Measurements from ENCODE around the gene STC2. TPM values are rescaled to one million over a fixed set of nuclear protein-coding genes. Genes with fewer than 3 reads are reported as not detected.

STC2 gene
- total RNA-seq, 2 experiments from 2014 or later: not detected

DNA sequence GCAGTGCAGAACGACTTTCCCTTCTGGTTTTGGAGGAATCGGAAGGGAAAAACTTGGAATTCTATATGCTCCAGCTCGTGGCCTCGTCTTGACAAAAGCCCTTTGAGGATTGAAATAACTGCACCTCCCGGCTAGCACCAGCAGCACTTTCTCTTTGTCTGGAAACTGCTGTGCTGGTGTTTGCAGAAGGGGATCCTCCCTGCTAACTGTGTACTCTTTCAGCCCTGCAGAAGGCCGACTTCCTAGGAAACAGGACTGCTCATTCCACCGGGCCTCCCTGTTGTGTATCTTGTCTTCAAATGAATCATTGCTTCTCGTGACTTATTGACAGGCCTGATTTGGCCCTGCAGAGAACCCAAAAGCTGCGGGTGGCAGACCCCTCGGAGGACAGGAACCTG lies 23.6 kb downstream of the STC2 start:
- H3K4me1 ChIP-seq (ENCODE audit: insufficient read depth, low read length, poor library complexity, severe bottlenecking): no peaks in the 10 kb centered on the region
- H3K27ac ChIP-seq (ENCODE audit: low read depth, low read length, poor library complexity, severe bottlenecking): no peak overlapping the region
- no peak overlapping the region for H3K4me3 ChIP-seq (ENCODE audit: low read depth, low read length, poor library complexity, severe bottlenecking)
- no peaks in the 10 kb centered on the region for H4K20me1 ChIP-seq (ENCODE audit: insufficient read depth, low read length)
- ChIA-PET POLR2A (interaction anchor here (0.6 kb wide), 1 partner anchor 13 kb away, joined by 3 read pairs; no protein-coding TSS in a partner anchor), CTCF (ENCODE audit: unreplicated experiment) (no interaction called here)
- no peak overlapping the region for H2AFZ ChIP-seq (ENCODE audit: low read length)
- no peak for TF ChIP-seq EZH2phosphoT487 (IDR thresholded peaks at IDR 0.05; ENCODE audit: borderline replicate concordance, low read depth, low read length)
- TF ChIP-seq, protein P1, sequence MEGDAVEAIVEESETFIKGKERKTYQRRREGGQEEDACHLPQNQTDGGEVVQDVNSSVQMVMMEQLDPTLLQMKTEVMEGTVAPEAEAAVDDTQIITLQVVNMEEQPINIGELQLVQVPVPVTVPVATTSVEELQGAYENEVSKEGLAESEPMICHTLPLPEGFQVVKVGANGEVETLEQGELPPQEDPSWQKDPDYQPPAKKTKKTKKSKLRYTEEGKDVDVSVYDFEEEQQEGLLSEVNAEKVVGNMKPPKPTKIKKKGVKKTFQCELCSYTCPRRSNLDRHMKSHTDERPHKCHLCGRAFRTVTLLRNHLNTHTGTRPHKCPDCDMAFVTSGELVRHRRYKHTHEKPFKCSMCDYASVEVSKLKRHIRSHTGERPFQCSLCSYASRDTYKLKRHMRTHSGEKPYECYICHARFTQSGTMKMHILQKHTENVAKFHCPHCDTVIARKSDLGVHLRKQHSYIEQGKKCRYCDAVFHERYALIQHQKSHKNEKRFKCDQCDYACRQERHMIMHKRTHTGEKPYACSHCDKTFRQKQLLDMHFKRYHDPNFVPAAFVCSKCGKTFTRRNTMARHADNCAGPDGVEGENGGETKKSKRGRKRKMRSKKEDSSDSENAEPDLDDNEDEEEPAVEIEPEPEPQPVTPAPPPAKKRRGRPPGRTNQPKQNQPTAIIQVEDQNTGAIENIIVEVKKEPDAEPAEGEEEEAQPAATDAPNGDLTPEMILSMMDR (conservative IDR thresholded peaks at IDR 0.05; ENCODE audit: low read length): no peak
- no peak for DNase-seq (ENCODE audit: low spot score)
- no peaks in the 10 kb centered on the region for H3K36me3 ChIP-seq (ENCODE audit: insufficient read depth, low read length)
- no peaks in the 10 kb centered on the region for H3K9me3 ChIP-seq (ENCODE audit: low read length)
- H3K79me2 ChIP-seq (ENCODE audit: insufficient read depth, low read depth, low read length): no peaks in the 10 kb centered on the region
- intact Hi-C loops (cut with micrococcal nuclease; ENCODE audit: unreplicated experiment): no loop called here
- BruUV-seq (replicated peaks): no TSS peak
- H3K4me2 ChIP-seq (ENCODE audit: low read length): no peak overlapping the region
- H3K9me2 ChIP-seq (ENCODE audit: insufficient read depth, low read length): no peaks in the 10 kb centered on the region

DNA sequence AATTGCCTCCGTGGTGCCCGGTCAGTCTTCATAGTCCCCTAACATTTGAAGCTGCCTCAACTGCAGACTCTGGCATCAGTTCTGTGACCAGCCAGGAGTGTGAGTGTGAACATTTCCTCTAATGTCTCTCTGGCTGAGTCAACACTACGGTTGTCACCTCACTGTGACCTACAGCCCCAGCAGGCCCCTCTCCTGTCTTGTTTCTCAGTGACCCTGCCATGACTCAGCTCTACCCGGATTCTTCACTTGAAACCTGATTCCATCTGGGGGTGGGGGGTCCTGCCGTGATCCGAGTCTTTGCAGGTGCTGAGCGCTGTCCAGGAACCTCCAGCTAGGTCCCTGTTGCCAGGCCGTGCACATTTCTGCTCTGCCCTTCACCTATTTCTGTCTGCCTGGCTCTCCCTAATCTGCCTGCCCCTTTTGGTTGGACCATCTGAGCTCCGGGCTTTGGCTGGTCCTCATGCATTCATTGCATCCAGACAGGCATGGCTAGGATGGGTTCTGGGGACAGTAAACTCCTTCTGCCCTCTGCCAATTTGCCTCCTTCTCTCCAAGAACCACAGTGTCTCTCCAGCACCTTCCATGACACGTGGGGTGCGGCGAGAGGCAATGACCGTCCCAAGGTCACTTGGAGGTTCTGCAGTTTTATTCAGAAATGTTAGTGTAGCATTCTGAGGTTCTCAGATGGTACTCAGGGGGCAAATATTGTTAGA lies 24.2 kb downstream of the STC2 start:
- Histone ChIP-seq H3K4me2 (ENCODE audit: low read length) (no peak overlapping the region), H3K36me3 (ENCODE audit: insufficient read depth, low read length) (no peaks in the 10 kb centered on the region), H4K20me1 (ENCODE audit: insufficient read depth, low read length) (no peaks in the 10 kb centered on the region), H3K4me1 (ENCODE audit: insufficient read depth, low read length, poor library complexity, severe bottlenecking) (no peaks in the 10 kb centered on the region), H3K27ac (ENCODE audit: low read depth, low read length, poor library complexity, severe bottlenecking) (no peak overlapping the region), H3K9me3 (ENCODE audit: low read length) (no peaks in the 10 kb centered on the region), H3K9me2 (ENCODE audit: insufficient read depth, low read length) (no peaks in the 10 kb centered on the region), H3K4me3 (ENCODE audit: low read depth, low read length, poor library complexity, severe bottlenecking) (no peak overlapping the region), H2AFZ (ENCODE audit: low read length) (no peak overlapping the region), H3K79me2 (ENCODE audit: insufficient read depth, low read depth, low read length) (no peaks in the 10 kb centered on the region)
- no TSS peak for BruUV-seq (replicated peaks)
- DNase-seq (ENCODE audit: low spot score): no peak
- ChIA-PET CTCF (ENCODE audit: unreplicated experiment) (interaction anchor here (0.6 kb wide), 1 partner anchor 109 kb away, joined by 4 read pairs; no protein-coding TSS in a partner anchor), POLR2A (no interaction called here)
- intact Hi-C loops (cut with micrococcal nuclease; ENCODE audit: unreplicated experiment): no loop called here
- TF ChIP-seq EZH2phosphoT487 (IDR thresholded peaks at IDR 0.05; ENCODE audit: borderline replicate concordance, low read depth, low read length): no peak
- TF ChIP-seq, protein P1 (conservative IDR thresholded peaks at IDR 0.05; ENCODE audit: low read length): no peak

DNA sequence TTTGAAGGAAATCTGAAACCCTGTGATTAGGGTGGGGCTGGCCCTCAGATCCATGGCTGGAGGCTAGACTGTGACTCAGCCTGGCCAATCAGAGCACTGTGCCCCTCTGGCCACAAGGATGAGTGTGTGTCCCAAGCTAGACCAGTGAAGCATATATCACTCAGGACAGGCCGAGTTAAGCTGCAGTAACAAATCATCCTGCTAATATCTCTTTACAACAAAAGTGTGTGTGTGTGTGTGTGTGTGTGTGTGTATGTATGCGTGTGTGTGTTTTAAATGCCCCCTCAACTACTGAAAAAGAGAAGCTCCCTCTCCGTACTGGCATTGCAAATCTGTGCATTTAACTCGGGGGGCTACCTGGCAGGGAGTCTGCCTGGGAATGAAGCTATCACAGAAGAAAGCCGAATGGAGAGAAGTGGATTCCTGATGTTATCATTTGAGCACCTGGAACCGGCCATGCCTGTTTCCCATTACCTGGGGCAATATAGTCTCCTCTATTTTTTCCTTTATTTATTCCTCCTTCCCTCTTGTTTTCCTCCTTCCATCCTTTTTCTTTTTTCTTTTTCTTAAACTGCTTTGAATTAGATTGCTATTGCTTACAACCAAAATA lies 25.6 kb downstream of the STC2 start:
- TF ChIP-seq, protein P1 (conservative IDR thresholded peaks at IDR 0.05; ENCODE audit: low read length): no peak
- no TSS peak for BruUV-seq (replicated peaks)
- DNase-seq (ENCODE audit: low spot score): no peak
- H3K9me3 ChIP-seq (ENCODE audit: low read length): no peaks in the 10 kb centered on the region
- H3K9me2 ChIP-seq (ENCODE audit: insufficient read depth, low read length): no peaks in the 10 kb centered on the region
- H3K4me1 ChIP-seq (ENCODE audit: insufficient read depth, low read length, poor library complexity, severe bottlenecking): no peaks in the 10 kb centered on the region
- H4K20me1 ChIP-seq (ENCODE audit: insufficient read depth, low read length): no peaks in the 10 kb centered on the region
- ChIA-PET CTCF (ENCODE audit: unreplicated experiment) (interaction anchor here (0.5 kb wide), 1 partner anchor 322 kb away, joined by 3 read pairs; no protein-coding TSS in a partner anchor), POLR2A (interaction anchor here (1.2 kb wide), 1 partner anchor 27 kb away, joined by 3 read pairs; no protein-coding TSS in a partner anchor)
- intact Hi-C loops (cut with micrococcal nuclease; ENCODE audit: unreplicated experiment): no loop called here
- H3K4me2 ChIP-seq (ENCODE audit: low read length): no peak overlapping the region
- H3K4me3 ChIP-seq (ENCODE audit: low read depth, low read length, poor library complexity, severe bottlenecking): no peak overlapping the region
- H3K27ac ChIP-seq (ENCODE audit: low read depth, low read length, poor library complexity, severe bottlenecking): no peak overlapping the region
- no peaks in the 10 kb centered on the region for H3K79me2 ChIP-seq (ENCODE audit: insufficient read depth, low read depth, low read length)
- no peak overlapping the region for H2AFZ ChIP-seq (ENCODE audit: low read length)
- no peaks in the 10 kb centered on the region for H3K36me3 ChIP-seq (ENCODE audit: insufficient read depth, low read length)
